Neutrophil (primary cell): Measurements from ENCODE around the gene AKNAD1.
A peak's percentile ranks its signal among the peaks of the same experiment; 100 is the strongest.

Experiments used
- H3K27ac ChIP-seq: fragments of 200-600 bp; sonication (generic); 2 replicates; pipeline ENCODE4 v1.5.1; 2016; ENCODE audit warnings: mild to moderate bottlenecking, moderate library complexity
- H3K27me3 ChIP-seq: fragments of 200-600 bp; sonication (generic); 2 replicates; pipeline ENCODE4 v1.6.0; 2016; ENCODE audit warnings: mild to moderate bottlenecking
- H3K36me3 ChIP-seq: fragments of 200-600 bp; sonication (generic); 2 replicates; pipeline ENCODE4 v1.5.1; 2017
- H3K4me1 ChIP-seq, 2 experiments: fragments of 200-600 bp in 1 of 2; sonication (generic) in 1 of 2; 1 replicate in 1 of 2; 2 replicates in 1 of 2; pipeline versions ENCODE4 v1.5.1 to v1.6.1; 2013 to 2016; ENCODE audit warnings: low read depth in 1 of 2, low read length in 1 of 2, mild to moderate bottlenecking in 1 of 2, moderate library complexity in 1 of 2; ENCODE audit not compliant: control insufficient read depth in 1 of 2, insufficient read depth in 1 of 2
- H3K4me3 ChIP-seq, 2 experiments: fragments of 200-600 bp in 1 of 2; sonication (generic) in 1 of 2; 1 replicate in 1 of 2; 2 replicates in 1 of 2; pipeline ENCODE4 v1.5.1; 2013 to 2016; ENCODE audit warnings: low read depth in 1 of 2, low read length in 1 of 2, mild to moderate bottlenecking in 1 of 2, moderate library complexity in 1 of 2
- H3K9me3 ChIP-seq: fragments of 200-600 bp; sonication (generic); 2 replicates; pipeline ENCODE4 v1.5.1; 2016
- CTCF ChIP-seq: fragments of 200-600 bp; sonication (generic); IDR thresholded peaks from 2 replicates; pipeline ENCODE4 v1.5.1; 2016; ENCODE audit warnings: antibody characterized with exemption

The AKNAD1 gene

GRCh38 chr1:108852221-108852975 is 4.5 kb downstream of the AKNAD1 start:
- H3K4me3 ChIP-seq: peak overlapping the region; percentile 0 to 11
- TF ChIP-seq CTCF: no peak
- H3K4me1 ChIP-seq: peaks cover 19 to 23% of the 10 kb centered on the region in 2 experiments
- H3K27me3 ChIP-seq: no peaks in the 10 kb centered on the region
- H3K9me3 ChIP-seq: no peaks in the 10 kb centered on the region
- no peaks in the 10 kb centered on the region for H3K36me3 ChIP-seq
- peak overlapping the region; percentile 42 for H3K27ac ChIP-seq

- Histone ChIP-seq H3K9me3 (no peaks in the 10 kb centered on the region), H3K27ac (no peak overlapping the region), H3K4me3 (no peak overlapping the region), H3K4me1 (peaks cover 19 to 23% of the 10 kb centered on the region in 2 experiments), H3K27me3 (no peaks in the 10 kb centered on the region), H3K36me3 (no peaks in the 10 kb centered on the region)
- no peak for TF ChIP-seq CTCF
Measured at GRCh38 chr1:108851567-108851966, 5.3 kb downstream of the AKNAD1 start.

GRCh38 chr1:108850929-108851328 is 6.0 kb downstream of the AKNAD1 start:
- Histone ChIP-seq H3K27ac (no peak overlapping the region), H3K4me1 (peaks cover 21 to 27% of the 10 kb centered on the region in 2 experiments), H3K9me3 (no peaks in the 10 kb centered on the region), H3K36me3 (no peaks in the 10 kb centered on the region), H3K4me3 (no peak overlapping the region), H3K27me3 (no peaks in the 10 kb centered on the region)
- no peak for TF ChIP-seq CTCF

- H3K36me3 ChIP-seq: no peaks in the 10 kb centered on the region
- peaks cover 27 to 29% of the 10 kb centered on the region in 2 experiments for H3K4me1 ChIP-seq
- H3K27me3 ChIP-seq: no peaks in the 10 kb centered on the region
- no peak for TF ChIP-seq CTCF
- no peak overlapping the region for H3K27ac ChIP-seq
- H3K4me3 ChIP-seq: no peak overlapping the region
- no peaks in the 10 kb centered on the region for H3K9me3 ChIP-seq
Measured at GRCh38 chr1:108848806-108849205, 8.1 kb downstream of the AKNAD1 start.

- Histone ChIP-seq H3K27me3 (no peaks in the 10 kb centered on the region), H3K4me1 (peaks cover 15 to 19% of the 10 kb centered on the region in 2 experiments), H3K27ac (no peak overlapping the region), H3K36me3 (no peaks in the 10 kb centered on the region), H3K4me3 (no peak overlapping the region), H3K9me3 (no peaks in the 10 kb centered on the region)
- no peak for TF ChIP-seq CTCF
Measured at GRCh38 chr1:108847494-108847893, 9.4 kb downstream of the AKNAD1 start.
